ENCODE data around the gene HS3ST1.

GRCh38 chr4:11376571-11376970 is 52.1 kb downstream of the HS3ST1 start:
- TF ChIP-seq CTCF (conservative IDR thresholded peaks at IDR 0.05; ENCODE audit: low read depth, low read length) (no peak), EZH2phosphoT487 (IDR thresholded peaks at IDR 0.05; ENCODE audit: borderline replicate concordance, low read length) (no peak), EZH2 (IDR thresholded peaks at IDR 0.05; ENCODE audit: low read length, unreplicated experiment) (no peak)

All from PC-3 (cell line).